ENCODE measurements around the gene COTL1. TPM values are rescaled to one million over a fixed set of nuclear protein-coding genes. Genes with fewer than 3 reads are reported as not detected.
"Not testable (repeated sequence)": the region's sequence is repeated elsewhere in the genome, so short reads cannot be mapped to it uniquely, and the experiment has no call there.

The COTL1 gene
- total RNA-seq, 1 experiment from 2014 or later: 520 TPM

DNA sequence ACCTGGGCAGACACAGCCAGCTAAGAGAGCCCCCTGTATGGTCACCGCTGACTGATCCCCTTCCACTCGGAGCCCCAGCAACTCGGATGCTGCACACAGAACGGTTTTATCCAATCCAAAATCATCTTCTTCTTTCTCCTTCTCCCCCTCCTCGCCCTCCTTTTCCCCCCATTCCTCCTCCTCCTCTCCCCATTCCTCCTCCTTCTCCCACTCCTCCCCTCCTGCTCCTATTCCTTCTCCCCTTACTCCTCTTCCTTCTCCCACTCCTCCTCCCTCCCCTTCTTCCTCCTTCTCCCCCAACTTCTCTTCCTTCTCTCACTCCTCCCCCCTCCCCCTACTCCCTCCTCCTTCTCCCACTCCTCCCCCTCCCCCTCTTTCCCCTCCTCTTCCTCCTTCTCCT is 83.1 kb downstream of the COTL1 start:
- Histone ChIP-seq H3K36me3 (no peaks in the 10 kb centered on the region), H3K4me1 (replicated peaks) (peaks cover 67% of the 10 kb centered on the region), H3K4me3 (no peak overlapping the region), H3K27ac (no peak overlapping the region), H3K27me3 (replicated peaks) (no peaks in the 10 kb centered on the region), H3K9me3 (replicated peaks) (peaks cover 3% of the 10 kb centered on the region; the same call in 1 of the 2 replicates)
- no peak for DNase-seq (ENCODE audit: low read depth in 1 of 2, low spot score in 2 of 2)

DNA sequence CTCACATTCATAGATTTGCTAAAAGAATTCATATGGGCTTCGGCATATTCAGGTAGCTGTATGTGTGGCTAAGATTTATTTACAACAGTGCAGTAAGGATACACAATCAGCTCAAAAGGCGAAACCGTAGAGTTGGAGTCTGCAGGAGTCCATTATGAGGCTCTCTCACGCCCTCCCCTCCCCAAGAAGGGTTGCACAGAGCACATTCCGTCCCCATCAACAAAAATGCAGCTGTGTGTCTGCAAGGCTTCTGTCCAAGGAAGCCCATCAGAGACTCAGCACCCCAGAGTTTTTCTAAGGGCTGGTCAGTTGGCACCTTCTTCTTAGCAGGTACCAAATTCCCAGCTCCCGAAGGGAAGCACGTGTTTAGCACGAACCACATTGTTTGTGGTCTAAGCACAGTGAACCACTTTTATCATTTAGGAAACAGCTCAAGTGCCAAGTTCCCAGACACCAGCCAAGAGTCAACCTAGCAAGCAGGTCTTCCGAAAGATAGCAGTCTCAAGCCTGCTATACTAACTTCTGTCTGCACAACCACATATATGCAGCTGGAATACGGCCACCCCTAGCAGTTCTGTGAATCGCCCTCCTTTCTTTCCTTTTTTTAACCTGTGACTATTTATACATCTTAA is 84.9 kb downstream of the COTL1 start:
- peak in 1 of 2 experiments; percentile 61 for DNase-seq (ENCODE audit: low read depth in 1 of 2, low spot score in 2 of 2)
- no peaks in the 10 kb centered on the region for H3K27me3 ChIP-seq (replicated peaks)

DNA sequence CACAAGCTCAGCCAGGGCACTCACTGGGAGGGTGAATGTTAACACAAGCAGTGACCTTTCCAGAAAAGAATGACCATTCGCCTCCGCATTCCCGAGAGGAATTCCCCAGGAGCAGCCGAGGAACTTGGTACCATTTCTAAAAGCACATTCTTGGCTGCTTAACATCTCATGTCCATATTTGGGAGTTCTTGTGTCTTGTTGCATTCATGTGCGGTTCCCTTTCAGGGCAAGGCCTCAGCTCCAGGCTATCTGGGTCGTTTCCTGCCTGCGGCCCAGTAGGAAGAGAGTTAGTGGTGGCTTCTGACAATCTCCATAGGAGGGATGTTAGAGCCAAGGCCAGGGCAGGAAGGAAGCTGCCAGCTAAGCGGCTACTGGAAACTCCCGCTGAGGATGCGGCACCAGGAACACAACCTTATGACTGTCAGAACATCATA is 85.6 kb downstream of the COTL1 start:
- Histone ChIP-seq H3K27me3 (replicated peaks) (no peaks in the 10 kb centered on the region), H3K4me1 (replicated peaks) (peaks cover 51% of the 10 kb centered on the region), H3K36me3 (no peaks in the 10 kb centered on the region), H3K9me3 (replicated peaks) (peaks cover 6% of the 10 kb centered on the region; the same call in 1 of the 2 replicates), H3K4me3 (no peak overlapping the region), H3K27ac (peak overlapping the region; percentile 64)
- peak; percentile 95 to 96 for DNase-seq (ENCODE audit: low read depth in 1 of 2, low spot score in 2 of 2)

More for the DNA sequence above, 84.9 kb downstream of the COTL1 start:
- H3K9me3 ChIP-seq (replicated peaks): peaks cover 6% of the 10 kb centered on the region; the same call in 1 of the 2 replicates
- no peak overlapping the region for H3K4me3 ChIP-seq
- H3K27ac ChIP-seq: peak overlapping the region; percentile 63
- peaks cover 58% of the 10 kb centered on the region for H3K4me1 ChIP-seq (replicated peaks)
- no peaks in the 10 kb centered on the region for H3K36me3 ChIP-seq

DNA sequence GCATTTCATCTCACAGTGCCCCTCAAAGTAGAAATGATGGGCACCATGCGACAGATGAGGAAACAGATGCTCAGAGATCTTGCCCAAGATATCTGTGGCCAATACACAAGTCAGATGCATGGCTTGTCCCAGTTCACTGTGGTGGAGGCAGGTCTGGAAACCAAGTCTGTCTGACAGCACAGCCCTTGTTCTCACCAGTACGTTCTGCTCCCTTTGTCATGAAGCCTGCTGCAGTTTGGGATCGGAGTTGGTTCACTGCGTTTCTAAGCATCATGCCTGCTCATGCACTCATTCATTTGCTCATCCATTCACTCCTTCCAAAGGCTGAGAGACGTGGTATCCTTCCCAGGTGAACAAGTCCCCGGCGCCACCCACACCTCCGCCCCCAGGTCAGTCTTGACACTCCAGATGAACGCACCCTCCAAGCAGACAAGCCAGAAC is 86.2 kb downstream of the COTL1 start:
- H3K4me3 ChIP-seq: no peak overlapping the region
- peaks cover 46% of the 10 kb centered on the region for H3K4me1 ChIP-seq (replicated peaks)
- H3K27ac ChIP-seq: peak overlapping the region; percentile 64
- no peaks in the 10 kb centered on the region for H3K27me3 ChIP-seq (replicated peaks)
- no peaks in the 10 kb centered on the region for H3K36me3 ChIP-seq
- DNase-seq (ENCODE audit: low read depth in 1 of 2, low spot score in 2 of 2): no peak
- H3K9me3 ChIP-seq (replicated peaks): peaks cover 6% of the 10 kb centered on the region; the same call in 1 of the 2 replicates

DNA sequence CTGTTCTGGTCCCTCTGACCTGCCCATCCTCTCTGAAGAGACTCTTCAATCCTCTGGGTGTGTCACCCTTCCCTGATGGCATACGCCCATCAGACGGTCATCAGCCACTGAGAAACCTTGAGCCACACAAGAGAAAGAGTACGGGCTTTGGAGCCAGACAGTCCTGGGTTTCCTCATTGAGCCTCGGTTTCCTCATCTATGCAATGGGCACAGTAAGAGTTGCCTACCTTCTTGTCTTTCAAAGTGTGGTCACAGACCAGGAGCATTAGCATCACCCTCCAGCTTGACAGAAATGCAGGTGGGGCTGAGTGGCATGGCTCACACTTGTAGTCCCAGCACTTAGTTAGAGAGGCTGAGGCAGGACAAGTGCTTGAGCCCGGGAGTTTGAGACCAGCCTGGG is 87.3 kb downstream of the COTL1 start:
- Histone ChIP-seq H3K27ac (peak overlapping the region; percentile 64), H3K27me3 (replicated peaks) (no peaks in the 10 kb centered on the region), H3K36me3 (no peaks in the 10 kb centered on the region), H3K4me3 (no peak overlapping the region), H3K9me3 (replicated peaks) (peaks cover 6% of the 10 kb centered on the region; the same call in 1 of the 2 replicates), H3K4me1 (replicated peaks) (peaks cover 46% of the 10 kb centered on the region)
- no peak for DNase-seq (ENCODE audit: low read depth in 1 of 2, low spot score in 2 of 2)

DNA sequence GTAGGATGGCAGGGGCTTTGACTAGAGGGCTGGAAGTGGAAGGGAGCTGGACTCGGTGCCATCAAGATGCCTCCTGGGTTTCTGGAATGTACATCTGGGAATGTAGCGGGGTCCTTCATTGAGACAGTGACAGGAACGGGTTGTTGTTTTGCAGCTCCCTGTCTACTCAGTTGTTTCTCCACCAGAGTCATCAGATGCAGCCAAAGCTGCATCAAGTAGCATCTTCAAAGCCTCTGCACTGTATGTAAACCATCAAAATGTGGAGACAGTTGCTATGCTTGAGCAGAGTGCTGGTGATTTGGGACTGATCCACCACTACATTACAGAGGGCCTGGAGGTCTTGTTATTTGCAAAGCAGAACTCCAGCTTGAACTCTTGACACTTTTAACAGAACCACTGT is 88.3 kb downstream of the COTL1 start:
- Histone ChIP-seq H3K36me3 (no peaks in the 10 kb centered on the region), H3K27ac (no peak overlapping the region), H3K9me3 (replicated peaks) (peaks cover 6% of the 10 kb centered on the region; the same call in 1 of the 2 replicates), H3K4me1 (replicated peaks) (peaks cover 46% of the 10 kb centered on the region), H3K4me3 (no peak overlapping the region), H3K27me3 (replicated peaks) (no peaks in the 10 kb centered on the region)
- DNase-seq (ENCODE audit: low read depth in 1 of 2, low spot score in 2 of 2): no peak

DNA sequence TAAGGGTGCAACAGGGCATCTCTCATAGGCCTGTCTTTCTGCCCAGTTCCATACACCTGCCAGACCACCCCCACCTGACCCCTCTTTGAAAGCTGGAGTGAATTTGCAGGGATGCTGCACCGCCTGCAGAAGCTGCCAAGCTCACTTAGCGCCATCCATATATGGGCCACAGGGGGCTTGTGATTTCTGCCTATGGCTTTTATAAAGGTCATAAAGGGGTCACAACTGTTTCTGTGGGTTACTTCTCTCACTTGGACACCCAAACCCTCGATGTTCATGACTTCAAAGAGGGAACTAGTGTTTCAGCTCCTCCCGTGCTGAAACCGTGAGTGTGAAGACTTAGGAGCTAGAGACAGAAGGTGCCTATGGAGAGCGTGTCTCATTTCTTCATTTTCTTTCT is 89.6 kb downstream of the COTL1 start:
- H3K9me3 ChIP-seq (replicated peaks): peaks cover 6% of the 10 kb centered on the region; the same call in 1 of the 2 replicates
- peaks cover 33% of the 10 kb centered on the region for H3K4me1 ChIP-seq (replicated peaks)
- no peak overlapping the region for H3K27ac ChIP-seq
- no peaks in the 10 kb centered on the region for H3K36me3 ChIP-seq
- DNase-seq (ENCODE audit: low read depth in 1 of 2, low spot score in 2 of 2): no peak
- H3K4me3 ChIP-seq: no peak overlapping the region
- no peaks in the 10 kb centered on the region for H3K27me3 ChIP-seq (replicated peaks)

DNA sequence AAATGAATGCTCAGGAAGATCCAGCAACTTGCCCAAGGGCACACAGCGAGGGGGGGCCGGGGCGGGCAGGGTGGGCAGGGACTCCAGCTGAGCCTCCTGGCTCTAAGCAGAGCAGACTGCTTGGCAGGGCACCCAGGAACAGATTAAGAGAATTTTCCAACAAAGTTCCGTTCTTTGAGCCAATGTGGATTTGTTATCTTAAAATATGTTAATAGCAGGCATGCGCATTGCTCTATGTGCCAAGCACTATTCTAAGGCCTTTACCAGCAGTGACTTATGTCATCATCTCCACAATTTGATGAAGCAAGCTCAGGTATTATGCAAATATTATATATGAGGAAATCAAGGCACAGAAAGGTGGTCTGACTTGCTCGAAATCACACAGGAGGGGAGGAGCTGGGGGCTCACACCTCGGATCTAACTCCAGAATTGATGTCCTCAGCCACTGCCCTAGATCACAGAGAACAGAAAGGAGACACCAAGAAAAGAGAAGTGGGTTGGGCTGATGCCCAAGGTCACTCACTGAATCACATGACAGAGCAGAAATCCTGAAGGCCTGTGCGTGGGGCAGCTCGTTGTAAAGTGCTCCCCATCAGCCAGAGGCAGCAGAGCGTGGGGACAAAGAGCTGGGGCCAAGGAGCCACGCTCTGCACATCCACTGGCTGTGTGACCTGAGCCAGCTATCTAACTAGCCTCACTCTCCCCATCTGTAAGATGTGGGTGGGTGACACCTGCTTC is 90.2 kb downstream of the COTL1 start:
- no peak overlapping the region for H3K27ac ChIP-seq
- H3K4me1 ChIP-seq (replicated peaks): peaks cover 27% of the 10 kb centered on the region
- DNase-seq (ENCODE audit: low read depth in 1 of 2, low spot score in 2 of 2): no peak
- H3K9me3 ChIP-seq (replicated peaks): peaks cover 6% of the 10 kb centered on the region; the same call in 1 of the 2 replicates
- no peak overlapping the region for H3K4me3 ChIP-seq
- H3K36me3 ChIP-seq: no peaks in the 10 kb centered on the region
- no peaks in the 10 kb centered on the region for H3K27me3 ChIP-seq (replicated peaks)

DNA sequence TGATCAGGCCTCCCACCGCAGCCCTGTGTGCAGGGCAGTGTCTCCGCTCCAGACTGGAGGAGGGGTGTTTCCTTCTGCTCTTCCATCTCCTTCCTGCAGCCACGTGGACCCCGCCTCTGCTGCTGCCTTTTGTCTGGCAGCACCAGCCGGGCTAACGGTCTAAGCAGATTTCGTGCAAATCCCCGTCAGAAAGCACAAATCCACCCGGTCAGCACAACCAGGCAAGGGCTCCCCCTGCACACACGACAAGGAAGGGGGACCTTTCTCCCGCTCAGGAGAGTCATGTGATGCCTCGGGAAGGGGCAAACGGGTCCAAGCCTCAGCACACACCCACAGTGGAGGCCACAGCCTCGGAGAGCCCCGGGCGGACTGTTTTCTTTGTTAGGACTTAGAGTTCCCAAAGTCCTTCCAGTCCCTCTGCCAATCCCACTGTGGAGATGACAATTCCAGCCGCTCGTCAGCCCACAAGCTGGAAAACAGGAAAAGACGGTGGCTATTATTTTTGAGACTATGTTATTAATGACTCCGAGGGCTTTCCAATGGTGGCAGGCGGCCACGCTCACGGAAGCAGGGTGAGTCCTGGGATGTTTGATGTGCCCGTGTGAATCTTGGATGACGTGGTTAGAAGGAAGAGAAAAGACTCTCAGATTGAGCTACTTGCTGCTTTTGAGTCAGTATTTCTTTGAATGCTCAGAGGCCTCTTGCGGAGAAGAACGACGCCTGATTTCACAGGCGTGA is 90.9 kb downstream of the COTL1 start:
- no peak overlapping the region for H3K4me3 ChIP-seq
- peaks cover 6% of the 10 kb centered on the region; the same call in 1 of the 2 replicates for H3K9me3 ChIP-seq (replicated peaks)
- H3K36me3 ChIP-seq: no peaks in the 10 kb centered on the region
- peaks cover 22% of the 10 kb centered on the region for H3K4me1 ChIP-seq (replicated peaks)
- no peak overlapping the region for H3K27ac ChIP-seq
- no peaks in the 10 kb centered on the region for H3K27me3 ChIP-seq (replicated peaks)
- DNase-seq (ENCODE audit: low read depth in 1 of 2, low spot score in 2 of 2): no peak

DNA sequence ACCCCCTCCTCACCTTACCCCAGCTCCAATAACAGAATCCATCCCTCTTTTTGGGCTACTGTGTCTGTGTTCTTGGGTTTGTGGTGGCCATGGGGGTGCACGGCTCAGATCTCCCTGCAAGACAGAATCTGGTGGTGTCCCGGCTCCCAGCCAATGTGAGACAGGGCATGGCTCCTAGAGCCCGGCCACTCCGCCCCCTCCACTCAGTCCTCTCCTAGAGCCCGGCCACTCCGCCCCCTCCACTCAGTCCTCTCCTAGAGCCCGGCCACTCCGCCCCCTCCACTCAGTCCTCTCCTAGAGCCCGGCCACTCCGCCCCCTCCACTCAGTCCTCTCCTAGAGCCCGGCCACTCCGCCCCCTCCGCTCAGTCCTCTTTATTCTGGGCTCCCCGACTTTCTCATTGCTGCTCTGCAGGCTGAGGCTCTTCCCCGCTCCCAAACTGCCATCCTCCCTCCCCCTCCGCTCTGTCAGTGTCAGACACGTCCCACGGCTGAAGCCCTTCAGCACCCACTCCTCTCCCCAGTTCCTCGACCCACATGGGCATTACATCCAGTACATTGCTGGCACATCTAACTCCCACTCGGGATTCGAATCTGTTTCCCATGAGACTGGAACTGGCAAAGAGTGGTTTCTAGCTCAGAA is 92.8 kb downstream of the COTL1 start:
- not testable (repeated sequence) for H3K4me1 ChIP-seq (replicated peaks); H3K27me3 ChIP-seq (replicated peaks); H3K36me3 ChIP-seq; DNase-seq (ENCODE audit: low read depth in 1 of 2, low spot score in 2 of 2); H3K27ac ChIP-seq; H3K4me3 ChIP-seq; H3K9me3 ChIP-seq (replicated peaks)

DNA sequence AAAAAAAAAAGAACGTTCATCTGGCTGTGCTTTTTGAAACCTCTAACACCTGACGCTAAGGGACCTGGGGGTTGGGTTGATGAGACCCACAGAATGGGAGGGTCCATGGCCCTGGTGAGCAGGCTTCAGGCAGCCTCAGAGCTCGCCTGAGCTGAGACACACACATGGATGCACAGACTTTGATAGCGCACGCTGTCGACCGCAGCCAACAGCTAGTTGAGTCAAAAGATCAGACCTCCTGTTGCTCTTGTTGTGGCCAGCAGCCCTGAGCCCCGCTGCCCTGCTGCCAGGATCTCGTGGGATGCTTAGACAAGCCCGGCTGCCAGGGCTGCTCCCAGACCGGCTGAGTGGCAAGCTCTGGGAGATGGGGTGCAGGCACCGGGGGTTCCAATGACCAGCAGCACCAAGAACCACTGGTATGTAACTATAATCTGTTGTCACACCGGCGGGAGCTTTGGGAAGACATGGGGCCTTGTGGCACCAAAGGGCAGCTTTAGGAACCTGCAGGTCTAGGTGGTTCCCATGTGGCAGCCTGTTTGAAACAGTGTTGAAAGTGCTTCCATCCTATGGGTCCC is 93.4 kb downstream of the COTL1 start:
- Histone ChIP-seq H3K4me1 (replicated peaks) (no peaks in the 10 kb centered on the region), H3K9me3 (replicated peaks) (no peaks in the 10 kb centered on the region), H3K27ac (no peak overlapping the region), H3K4me3 (no peak overlapping the region), H3K36me3 (no peaks in the 10 kb centered on the region), H3K27me3 (replicated peaks) (no peaks in the 10 kb centered on the region)
- no peak for DNase-seq (ENCODE audit: low read depth in 1 of 2, low spot score in 2 of 2)

DNA sequence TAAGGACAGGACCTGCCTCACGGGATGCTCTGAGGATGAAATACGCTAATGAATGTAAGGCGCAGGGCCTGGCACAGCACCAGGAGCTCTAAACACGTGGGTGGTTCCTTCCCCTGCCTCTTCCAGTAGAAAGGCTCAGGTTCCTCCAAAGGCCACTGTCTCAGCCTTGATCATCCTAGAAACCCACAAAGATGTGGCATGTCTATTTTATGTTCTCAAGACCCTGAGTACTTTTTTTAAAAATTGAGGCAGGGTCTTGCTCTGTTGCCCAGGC is 96.4 kb downstream of the COTL1 start:
- no peak overlapping the region for H3K27ac ChIP-seq
- H3K36me3 ChIP-seq: no peaks in the 10 kb centered on the region
- no peaks in the 10 kb centered on the region for H3K9me3 ChIP-seq (replicated peaks)
- no peak overlapping the region for H3K4me3 ChIP-seq
- DNase-seq (ENCODE audit: low read depth in 1 of 2, low spot score in 2 of 2): no peak
- peaks cover 11% of the 10 kb centered on the region for H3K4me1 ChIP-seq (replicated peaks)
- H3K27me3 ChIP-seq (replicated peaks): no peaks in the 10 kb centered on the region

DNA sequence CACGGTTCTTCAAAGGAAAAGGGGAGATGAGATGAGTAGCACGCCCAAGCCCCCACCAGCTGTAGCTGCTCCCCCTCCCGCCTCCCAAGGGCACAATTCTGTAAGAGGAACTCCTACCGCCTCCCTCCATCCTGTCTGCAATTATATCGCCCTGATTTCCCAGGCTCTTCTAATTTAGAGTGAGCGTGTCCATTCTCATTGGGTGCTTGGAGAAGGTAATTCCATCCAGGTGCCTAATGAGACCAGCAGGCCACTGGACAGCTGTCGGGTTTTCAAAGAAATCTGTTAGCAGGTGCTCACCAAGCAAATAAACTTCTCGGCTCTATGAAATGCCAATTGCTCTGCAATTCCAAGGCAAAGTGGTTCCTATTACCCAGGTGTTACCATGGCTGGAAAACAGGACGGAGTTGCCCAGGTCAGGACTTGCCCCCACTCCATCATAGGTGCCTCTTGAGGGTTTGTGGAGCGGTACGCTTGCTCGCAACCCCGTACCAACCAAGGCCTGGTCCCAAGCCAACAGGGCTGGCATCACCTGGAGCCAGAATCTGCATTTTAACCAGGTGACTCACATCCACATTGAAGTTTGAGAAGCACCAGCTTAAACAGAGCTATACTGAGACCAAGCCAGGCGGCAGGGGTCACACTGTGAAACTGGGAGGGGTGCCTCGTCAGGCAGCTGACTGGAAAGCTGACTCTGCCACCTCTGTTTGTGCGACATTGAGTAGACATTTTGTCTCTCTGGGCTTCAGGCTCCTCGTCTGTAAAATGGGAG is 97.0 kb downstream of the COTL1 start:
- H3K27ac ChIP-seq: no peak overlapping the region
- peaks cover 11% of the 10 kb centered on the region for H3K4me1 ChIP-seq (replicated peaks)
- H3K9me3 ChIP-seq (replicated peaks): no peaks in the 10 kb centered on the region
- no peaks in the 10 kb centered on the region for H3K27me3 ChIP-seq (replicated peaks)
- DNase-seq (ENCODE audit: low read depth in 1 of 2, low spot score in 2 of 2): no peak
- H3K4me3 ChIP-seq: no peak overlapping the region
- H3K36me3 ChIP-seq: no peaks in the 10 kb centered on the region
